K562 (cell line): ENCODE results near the gene SKP2. TPM values are rescaled to one million over a fixed set of nuclear protein-coding genes. Genes with fewer than 3 reads are reported as not detected.

ENCODE experiments used
- ATAC-seq: fragments of 200-7000 bp; cut with Tn5 transposase; 3 replicates; pipeline ENCODE4 v1.9.1; 2020; ENCODE audit warnings: moderate library complexity
- BruUV-seq: library from RNA; stranded (reverse); fragments of 400-500 nt; replicated peaks from 2 replicates; lab custom pipeline; 2021; lab: Mats Ljungman, UMichigan
- CTCF ChIA-PET: fragments of 300-600 bp; formaldehyde crosslinking; extraction: SDS; loops from one replicate; lab custom pipeline; 2021; ENCODE audit warnings: low intra/inter-chr PET ratio; lab: Yijun Ruan, JAX
- POLR2A ChIA-PET: fragments of 300-600, 350-650 bp; sonication (Branson Sonifier 250); formaldehyde crosslinking; extraction: SDS; loops from one replicate; lab custom pipeline; 2021; ENCODE audit warnings: antibody characterized with exemption, inconsistent platforms; lab: Yijun Ruan, JAX
- DNase-seq, 4 experiments: peaks; one replicate each; pipeline versions ENCODE4 v3.0.0 to v3.0.0-alpha.2; 2011 to 2018; ENCODE audit warnings: low spot score in 3 of 4, mixed read lengths in 3 of 4; ENCODE audit errors: extremely low read depth in 1 of 4
- FAIRE-seq: peaks from 2 replicates; lab custom pipeline; 2011; peaks lifted over from hg19 to GRCh38; lab: Jason Lieb, UNC
- H2AFZ ChIP-seq: 2 replicates; pipeline ENCODE4 v1.6.0; 2011; ENCODE audit warnings: low read depth, low read length, control low read depth, inconsistent platforms
- H3K27ac ChIP-seq: fragments of 200-600 bp; 3 replicates; pipeline ENCODE4 v1.8.0; 2011; ENCODE audit warnings: low read depth, mild to moderate bottlenecking, control low read depth, inconsistent platforms, low read length, moderate library complexity, mixed read lengths; ENCODE audit errors: extremely low read depth
- H3K27me3 ChIP-seq, 2 experiments: fragments of 300-600 bp in 1 of 2; 2 replicates in 1 of 2; 3 replicates in 1 of 2; pipeline versions ENCODE4 v1.6.0 to v1.8.0; 2011; ENCODE audit warnings: inconsistent platforms in 2 of 2, low read length in 2 of 2, mild to moderate bottlenecking in 1 of 2, mixed read lengths in 1 of 2, moderate library complexity in 1 of 2; ENCODE audit not compliant: control insufficient read depth in 2 of 2, insufficient read depth in 2 of 2
- H3K36me3 ChIP-seq: fragments of 300-600 bp; 3 replicates; pipeline ENCODE4 v1.8.0; 2011; ENCODE audit warnings: mild to moderate bottlenecking, low read length, inconsistent platforms; ENCODE audit not compliant: control insufficient read depth, insufficient read depth
- H3K4me1 ChIP-seq, 2 experiments: fragments of 200-600 bp in 1 of 2; replicated peaks in 1 of 2; 2 replicates in 1 of 2; 3 replicates in 1 of 2; pipeline versions ENCODE4 v1.5.1 to v1.8.0; 2011; ENCODE audit warnings: inconsistent platforms in 2 of 2, low read length in 2 of 2, mild to moderate bottlenecking in 1 of 2, mixed read lengths in 1 of 2, moderate library complexity in 1 of 2; ENCODE audit not compliant: control insufficient read depth in 2 of 2, insufficient read depth in 2 of 2
- H3K4me2 ChIP-seq: 2 replicates; pipeline ENCODE4 v1.6.1; 2011; ENCODE audit warnings: low read length, control low read depth, inconsistent platforms, mixed read lengths; ENCODE audit not compliant: insufficient read depth
- H3K4me3 ChIP-seq: fragments of 200-600 bp; sonication (generic), shearing (Covaris generic); 2 replicates; pipeline ENCODE4 v1.5.1; 2016; ENCODE audit warnings: control low read depth, inconsistent platforms
- H3K79me2 ChIP-seq: fragments of 200-600 bp; 3 replicates; pipeline ENCODE4 v1.8.0; 2011; ENCODE audit warnings: low read length, inconsistent platforms; ENCODE audit not compliant: control insufficient read depth, insufficient read depth
- H3K9ac ChIP-seq, 2 experiments: 2 replicates each; pipeline versions ENCODE4 v1.6.0 to v1.6.1; 2011; ENCODE audit warnings: low read depth in 2 of 2, low read length in 2 of 2, control low read depth in 1 of 2, inconsistent platforms in 1 of 2, mild to moderate bottlenecking in 1 of 2, mixed read lengths in 1 of 2; ENCODE audit not compliant: insufficient read depth in 1 of 2
- H3K9me1 ChIP-seq: one replicate; pipeline ENCODE4 v1.6.0; 2011; ENCODE audit warnings: inconsistent platforms, mild to moderate bottlenecking, low read length, moderate library complexity; ENCODE audit not compliant: control insufficient read depth, insufficient read depth
- H3K9me3 ChIP-seq: replicated peaks from 2 replicates; pipeline ENCODE4 v1.5.1; 2011; ENCODE audit warnings: low read depth, low read length, inconsistent platforms; ENCODE audit not compliant: control insufficient read depth, insufficient read depth
- H4K20me1 ChIP-seq: replicated peaks from 2 replicates; pipeline ENCODE4 v1.6.1; 2011; ENCODE audit warnings: low read length, inconsistent platforms, mixed read lengths; ENCODE audit not compliant: control insufficient read depth, insufficient read depth
- CHD2 ChIP-seq: IDR thresholded peaks from 2 replicates; pipeline ENCODE4 v1.6.1; 2011; ENCODE audit warnings: low read depth, low read length
- GATA2 ChIP-seq: sonication (generic); formaldehyde crosslinking; IDR thresholded peaks from 2 replicates; pipeline ENCODE4 v1.4.0; 2020; ENCODE audit warnings: mild to moderate bottlenecking, missing genetic modification reagents
- NFE2 ChIP-seq: IDR thresholded peaks from 2 replicates; pipeline ENCODE4 v1.6.1; 2014; ENCODE audit warnings: antibody characterized with exemption, low read depth
- PCBP2 ChIP-seq: fragments of 200-400 bp; formaldehyde crosslinking; IDR thresholded peaks from 2 replicates; pipeline ENCODE4 v1.6.1; 2018; ENCODE audit warnings: low read length, low read depth, mild to moderate bottlenecking, moderate library complexity; ENCODE audit not compliant: poor library complexity, severe bottlenecking
- STAT5B ChIP-seq: fragments of 250-450 bp; sonication (Bioruptor Pico); IDR thresholded peaks from 2 replicates; pipeline ENCODE4 v1.8.0; 2021; ENCODE audit warnings: mild to moderate bottlenecking, inconsistent platforms
- TAL1 ChIP-seq: fragments of 450-650 bp; IDR thresholded peaks from 2 replicates; pipeline ENCODE4 v1.6.1; 2016; ENCODE audit warnings: mild to moderate bottlenecking
- TCFL5 ChIP-seq: fragments of 250-450 bp; sonication (Bioruptor Pico); conservative IDR thresholded peaks from 2 replicates; pipeline ENCODE4 v1.6.1; 2021; ENCODE audit warnings: mild to moderate bottlenecking, moderate library complexity, matching md5 sums
- ZNF354B ChIP-seq: fragments of 250-450 bp; sonication (Bioruptor Pico); IDR thresholded peaks from 2 replicates; pipeline ENCODE4 v1.4.0; 2020
- WGBS: fragments of 100-300 bp; shearing (Covaris generic); methylation state at CpG from one replicate; pipeline ENCODE4 v1.1.6; 2016; ENCODE audit warnings: low coverage, mixed read lengths; ENCODE audit not compliant: insufficient coverage; ENCODE audit errors: missing lambda C conversion rate; 5-methylcytosine and 5-hydroxymethylcytosine counted together
- in situ Hi-C: fragments of 300-500 bp; cut with MboI; formaldehyde crosslinking; loops from 4 replicates; pipeline ENCODE4 v1.15.0; 2018; ENCODE audit warnings: inconsistent platforms, mixed read lengths
- intact Hi-C: fragments of 100-400 bp; cut with micrococcal nuclease; formaldehyde crosslinking; loops from 2 replicates; pipeline ENCODE4 v1.14.2; 2022
- polyA plus RNA-seq, 8 experiments: library from polyadenylated mRNA; depleted of rRNA in 4 of 8; stranded (reverse) in 5 of 8; unstranded in 3 of 8; fragments of >200 nt; fragmentation: Nextera tagmentation in 2 of 8; fragmentation: Illumina TruSeq in 1 of 8; extraction: Ambion mirVana in 2 of 8; extraction: Trizol in 1 of 8; gene quantifications; 2 replicates each; pipeline versions ENCODE4 v1.2.1 to v1.2.3, GENCODE V29; 2011 to 2014; ENCODE audit warnings: inconsistent platforms in 1 of 8, missing spikeins in 1 of 8
- total RNA-seq, 7 experiments: library from RNA; depleted of rRNA in 6 of 7; stranded (reverse); fragments of >200 nt in 6 of 7; fragmentation: Illumina TruSeq in 2 of 7; extraction: Trizol in 2 of 7; gene quantifications; 2 replicates each; pipeline versions ENCODE4 v1.2.1 to v1.2.3, GENCODE V29; 2011 to 2021; ENCODE audit warnings: low replicate concordance in 1 of 7
- TF ChIP-seq, protein P1 (sequence below): sonication (generic); IDR thresholded peaks from 2 replicates; pipeline ENCODE4 v1.6.1; 2016
- TF ChIP-seq, protein P2 (sequence below): sonication (generic); formaldehyde crosslinking; IDR thresholded peaks from 2 replicates; pipeline ENCODE4 v1.8.1; 2023; ENCODE audit warnings: mild to moderate bottlenecking, missing genetic modification reagents, moderate library complexity
- TF ChIP-seq, protein P3 (sequence below): fragments of 450-650 bp; IDR thresholded peaks from 2 replicates; pipeline ENCODE4 v1.6.1; 2017; ENCODE audit warnings: mild to moderate bottlenecking, moderate library complexity
- TF ChIP-seq, protein P4 (sequence below): fragments of 450-650 bp; IDR thresholded peaks from 2 replicates; pipeline ENCODE4 v1.6.1; 2016; ENCODE audit warnings: mild to moderate bottlenecking
- TF ChIP-seq, protein P5 (sequence below): IDR thresholded peaks from 3 replicates; pipeline ENCODE4 v1.6.1; 2011; ENCODE audit warnings: borderline replicate concordance, mild to moderate bottlenecking, moderate library complexity; ENCODE audit not compliant: insufficient read length; ENCODE audit errors: extremely low read depth

SKP2 gene
- total and polyA plus RNA-seq, 9 of the 15 experiments (the other 6 are each of a cell fraction or from before 2014, with no cell fraction given): 30.0 to 97.5 (median 80.8) TPM

DNA sequence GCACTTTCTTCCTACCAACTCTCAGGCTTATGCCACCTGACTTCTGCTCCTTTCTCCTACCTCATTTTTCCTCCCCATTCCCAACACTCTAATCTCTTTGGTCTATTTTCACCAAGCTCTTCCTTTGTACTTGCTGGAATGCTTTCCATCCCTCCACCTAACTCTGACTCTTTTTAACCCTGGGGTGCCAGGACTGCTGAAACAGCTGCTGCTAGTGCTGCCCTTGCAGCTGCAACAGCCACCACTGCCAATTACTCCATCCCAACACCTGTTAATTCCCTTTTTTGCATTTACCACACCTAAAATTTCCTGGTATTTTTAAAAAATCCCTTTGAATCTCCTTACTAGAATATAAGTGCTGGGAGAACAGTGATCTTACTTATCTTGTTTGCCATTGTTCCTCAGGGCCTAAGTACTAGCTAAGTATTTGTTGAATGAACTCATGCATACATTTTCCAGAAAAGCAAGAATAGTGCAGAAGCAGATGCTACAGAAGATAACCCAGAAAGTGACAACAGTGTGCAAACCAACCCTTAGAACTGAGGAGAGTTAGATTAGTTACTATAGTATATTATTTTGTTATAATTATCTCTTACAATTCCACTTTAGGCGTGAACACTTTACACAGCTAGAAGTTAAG is 78.4 kb downstream of the SKP2 start:
- ATAC-seq (peak; percentile 68), DNase-seq (peak in 1 of 4 experiments; percentile 40), FAIRE-seq (no peak)
- H3K27me3 ChIP-seq: no peaks in the 10 kb centered on the region
- H3K9me3 ChIP-seq: no peaks in the 10 kb centered on the region
- no peak overlapping the region for H2AFZ ChIP-seq
- no TSS peak for BruUV-seq
- peaks cover 10% of the 10 kb centered on the region; the same call in 1 of the 3 replicates for H3K36me3 ChIP-seq
- WGBS: 36% methylated on average over 1 of the region's 1 CpG
- H3K4me2 ChIP-seq: no peak overlapping the region
- no peaks in the 10 kb centered on the region for H4K20me1 ChIP-seq
- peaks cover 33% of the 10 kb centered on the region for H3K79me2 ChIP-seq
- H3K4me3 ChIP-seq: no peak overlapping the region
- ChIA-PET CTCF (no interaction called here), POLR2A (interaction anchor here (0.5 to 8.1 kb wide), 6 partner anchors 8 to 1357 kb away, joined by 3 to 71 read pairs (median 4); partner anchors contain the start of gene NADK2)
- no peak overlapping the region for H3K9ac ChIP-seq
- H3K4me1 ChIP-seq: peaks cover 8 to 14% of the 10 kb centered on the region in 2 experiments; a peak in 4 of 5 replicates
- H3K9me1 ChIP-seq: no peaks in the 10 kb centered on the region
- in situ Hi-C loops (no loop called here), intact Hi-C loops (loop anchor here (10.0 kb wide), 1 partner anchor 645 kb away; the partner anchor contains the start of gene NIPBL)
- no peak overlapping the region for H3K27ac ChIP-seq
- TF ChIP-seq NFE2: no peak
- TF ChIP-seq CHD2: no peak
- TF ChIP-seq ZNF354B (CRISPR knock-in tag): no peak
- no peak for TF ChIP-seq TCFL5
- TF ChIP-seq, protein P1, sequence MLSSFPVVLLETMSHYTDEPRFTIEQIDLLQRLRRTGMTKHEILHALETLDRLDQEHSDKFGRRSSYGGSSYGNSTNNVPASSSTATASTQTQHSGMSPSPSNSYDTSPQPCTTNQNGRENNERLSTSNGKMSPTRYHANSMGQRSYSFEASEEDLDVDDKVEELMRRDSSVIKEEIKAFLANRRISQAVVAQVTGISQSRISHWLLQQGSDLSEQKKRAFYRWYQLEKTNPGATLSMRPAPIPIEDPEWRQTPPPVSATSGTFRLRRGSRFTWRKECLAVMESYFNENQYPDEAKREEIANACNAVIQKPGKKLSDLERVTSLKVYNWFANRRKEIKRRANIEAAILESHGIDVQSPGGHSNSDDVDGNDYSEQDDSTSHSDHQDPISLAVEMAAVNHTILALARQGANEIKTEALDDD: peak; percentile 50; the same call in 1 of the 2 replicates
- TF ChIP-seq, protein P2, sequence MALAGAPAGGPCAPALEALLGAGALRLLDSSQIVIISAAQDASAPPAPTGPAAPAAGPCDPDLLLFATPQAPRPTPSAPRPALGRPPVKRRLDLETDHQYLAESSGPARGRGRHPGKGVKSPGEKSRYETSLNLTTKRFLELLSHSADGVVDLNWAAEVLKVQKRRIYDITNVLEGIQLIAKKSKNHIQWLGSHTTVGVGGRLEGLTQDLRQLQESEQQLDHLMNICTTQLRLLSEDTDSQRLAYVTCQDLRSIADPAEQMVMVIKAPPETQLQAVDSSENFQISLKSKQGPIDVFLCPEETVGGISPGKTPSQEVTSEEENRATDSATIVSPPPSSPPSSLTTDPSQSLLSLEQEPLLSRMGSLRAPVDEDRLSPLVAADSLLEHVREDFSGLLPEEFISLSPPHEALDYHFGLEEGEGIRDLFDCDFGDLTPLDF (CRISPR knock-in tag): no peak
- TF ChIP-seq, protein P3, sequence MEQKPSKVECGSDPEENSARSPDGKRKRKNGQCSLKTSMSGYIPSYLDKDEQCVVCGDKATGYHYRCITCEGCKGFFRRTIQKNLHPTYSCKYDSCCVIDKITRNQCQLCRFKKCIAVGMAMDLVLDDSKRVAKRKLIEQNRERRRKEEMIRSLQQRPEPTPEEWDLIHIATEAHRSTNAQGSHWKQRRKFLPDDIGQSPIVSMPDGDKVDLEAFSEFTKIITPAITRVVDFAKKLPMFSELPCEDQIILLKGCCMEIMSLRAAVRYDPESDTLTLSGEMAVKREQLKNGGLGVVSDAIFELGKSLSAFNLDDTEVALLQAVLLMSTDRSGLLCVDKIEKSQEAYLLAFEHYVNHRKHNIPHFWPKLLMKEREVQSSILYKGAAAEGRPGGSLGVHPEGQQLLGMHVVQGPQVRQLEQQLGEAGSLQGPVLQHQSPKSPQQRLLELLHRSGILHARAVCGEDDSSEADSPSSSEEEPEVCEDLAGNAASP: no peak
- no peak for TF ChIP-seq PCBP2
- peak; percentile 61 for TF ChIP-seq TAL1
- TF ChIP-seq, protein P4, sequence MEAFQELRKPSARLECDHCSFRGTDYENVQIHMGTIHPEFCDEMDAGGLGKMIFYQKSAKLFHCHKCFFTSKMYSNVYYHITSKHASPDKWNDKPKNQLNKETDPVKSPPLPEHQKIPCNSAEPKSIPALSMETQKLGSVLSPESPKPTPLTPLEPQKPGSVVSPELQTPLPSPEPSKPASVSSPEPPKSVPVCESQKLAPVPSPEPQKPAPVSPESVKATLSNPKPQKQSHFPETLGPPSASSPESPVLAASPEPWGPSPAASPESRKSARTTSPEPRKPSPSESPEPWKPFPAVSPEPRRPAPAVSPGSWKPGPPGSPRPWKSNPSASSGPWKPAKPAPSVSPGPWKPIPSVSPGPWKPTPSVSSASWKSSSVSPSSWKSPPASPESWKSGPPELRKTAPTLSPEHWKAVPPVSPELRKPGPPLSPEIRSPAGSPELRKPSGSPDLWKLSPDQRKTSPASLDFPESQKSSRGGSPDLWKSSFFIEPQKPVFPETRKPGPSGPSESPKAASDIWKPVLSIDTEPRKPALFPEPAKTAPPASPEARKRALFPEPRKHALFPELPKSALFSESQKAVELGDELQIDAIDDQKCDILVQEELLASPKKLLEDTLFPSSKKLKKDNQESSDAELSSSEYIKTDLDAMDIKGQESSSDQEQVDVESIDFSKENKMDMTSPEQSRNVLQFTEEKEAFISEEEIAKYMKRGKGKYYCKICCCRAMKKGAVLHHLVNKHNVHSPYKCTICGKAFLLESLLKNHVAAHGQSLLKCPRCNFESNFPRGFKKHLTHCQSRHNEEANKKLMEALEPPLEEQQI: no peak
- peak; percentile 76 for TF ChIP-seq GATA2 (CRISPR knock-in tag)
- TF ChIP-seq, protein P5, sequence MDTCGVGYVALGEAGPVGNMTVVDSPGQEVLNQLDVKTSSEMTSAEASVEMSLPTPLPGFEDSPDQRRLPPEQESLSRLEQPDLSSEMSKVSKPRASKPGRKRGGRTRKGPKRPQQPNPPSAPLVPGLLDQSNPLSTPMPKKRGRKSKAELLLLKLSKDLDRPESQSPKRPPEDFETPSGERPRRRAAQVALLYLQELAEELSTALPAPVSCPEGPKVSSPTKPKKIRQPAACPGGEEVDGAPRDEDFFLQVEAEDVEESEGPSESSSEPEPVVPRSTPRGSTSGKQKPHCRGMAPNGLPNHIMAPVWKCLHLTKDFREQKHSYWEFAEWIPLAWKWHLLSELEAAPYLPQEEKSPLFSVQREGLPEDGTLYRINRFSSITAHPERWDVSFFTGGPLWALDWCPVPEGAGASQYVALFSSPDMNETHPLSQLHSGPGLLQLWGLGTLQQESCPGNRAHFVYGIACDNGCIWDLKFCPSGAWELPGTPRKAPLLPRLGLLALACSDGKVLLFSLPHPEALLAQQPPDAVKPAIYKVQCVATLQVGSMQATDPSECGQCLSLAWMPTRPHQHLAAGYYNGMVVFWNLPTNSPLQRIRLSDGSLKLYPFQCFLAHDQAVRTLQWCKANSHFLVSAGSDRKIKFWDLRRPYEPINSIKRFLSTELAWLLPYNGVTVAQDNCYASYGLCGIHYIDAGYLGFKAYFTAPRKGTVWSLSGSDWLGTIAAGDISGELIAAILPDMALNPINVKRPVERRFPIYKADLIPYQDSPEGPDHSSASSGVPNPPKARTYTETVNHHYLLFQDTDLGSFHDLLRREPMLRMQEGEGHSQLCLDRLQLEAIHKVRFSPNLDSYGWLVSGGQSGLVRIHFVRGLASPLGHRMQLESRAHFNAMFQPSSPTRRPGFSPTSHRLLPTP: no peak
- no peak for TF ChIP-seq STAT5B (CRISPR knock-in tag)
